HG02840 (cell line): ENCODE results near the gene AKAP13.

Source experiments
- ATAC-seq: cut with Tn5 transposase; IDR thresholded peaks from one replicate; pipeline ENCODE4 v1.9.1; 2021; ENCODE audit warnings: mild to moderate bottlenecking, moderate library complexity, moderate number of reproducible peaks; ENCODE audit not compliant: unreplicated experiment, low FRiP score

The AKAP13 gene

GRCh38 chr15:85741021-85741421 lies 360.6 kb downstream of the AKAP13 start:
- ATAC-seq, result no peak

- no peak for ATAC-seq
Measured at GRCh38 chr15:85741662-85742061, 361.3 kb downstream of the AKAP13 start.

GRCh38 chr15:85742186-85742821 lies 361.9 kb downstream of the AKAP13 start:
- no peak for ATAC-seq

- ATAC-seq, result no peak
Measured at GRCh38 chr15:85743392-85744055, 363.1 kb downstream of the AKAP13 start.

GRCh38 chr15:85744579-85744978 lies 364.2 kb downstream of the AKAP13 start:
- ATAC-seq, result no peak

- ATAC-seq, result no peak
Measured at GRCh38 chr15:85745023-85745422, 364.6 kb downstream of the AKAP13 start.

GRCh38 chr15:85745525-85746150 lies 365.2 kb downstream of the AKAP13 start:
- no peak for ATAC-seq

- ATAC-seq, result no peak
Measured at GRCh38 chr15:85746641-85747040, 366.2 kb downstream of the AKAP13 start.

- ATAC-seq, result no peak
Measured at GRCh38 chr15:85748176-85748575, 367.8 kb downstream of the AKAP13 start.

- ATAC-seq, result no peak
Measured at GRCh38 chr15:85748729-85749128, 368.3 kb downstream of the AKAP13 start.

- no peak for ATAC-seq
Measured at GRCh38 chr15:85749261-85750151, 369.1 kb downstream of the AKAP13 start.

- ATAC-seq, result no peak
Measured at GRCh38 chr15:85750319-85751290, 370.2 kb downstream of the AKAP13 start.

GRCh38 chr15:85751291-85752123 lies 371.1 kb downstream of the AKAP13 start:
- ATAC-seq, result no peak

GRCh38 chr15:85752124-85752475 lies 371.7 kb downstream of the AKAP13 start:
- ATAC-seq, result no peak

GRCh38 chr15:85752491-85752961 lies 372.1 kb downstream of the AKAP13 start:
- ATAC-seq, result no peak

- ATAC-seq, result no peak
Measured at GRCh38 chr15:85753261-85753660, 372.9 kb downstream of the AKAP13 start.

- no peak for ATAC-seq
Measured at GRCh38 chr15:85753791-85754452, 373.5 kb downstream of the AKAP13 start.

- ATAC-seq, result no peak
Measured at GRCh38 chr15:85754989-85755388, 374.6 kb downstream of the AKAP13 start.
